Astrocyte (in vitro differentiated cells and primary cell): ENCODE results near the gene PDE11A. TPM values are rescaled to one million over a fixed set of nuclear protein-coding genes. Genes with fewer than 3 reads are reported as not detected.
A peak's percentile ranks its signal among the peaks of the same experiment; 100 is the strongest.

Experiments
- DNase-seq: peaks from one replicate; pipeline ENCODE4 v3.0.0-alpha.2; 2010; ENCODE audit warnings: low read depth
- FAIRE-seq: peaks from 2 replicates; lab custom pipeline; 2011; peaks lifted over from hg19 to GRCh38; lab: Jason Lieb, UNC
- H2AFZ ChIP-seq: 2 replicates; pipeline ENCODE4 v1.6.0; 2012; ENCODE audit warnings: low read depth, low read length, inconsistent platforms
- H3K27ac ChIP-seq: 2 replicates; pipeline ENCODE4 v1.5.1; 2011; ENCODE audit warnings: low read depth, low read length, inconsistent platforms
- H3K27me3 ChIP-seq: 2 replicates; pipeline ENCODE4 v1.6.0; 2011; ENCODE audit warnings: low read length, inconsistent platforms; ENCODE audit not compliant: insufficient read depth
- H3K36me3 ChIP-seq: 2 replicates; pipeline ENCODE4 v1.5.1; 2011; ENCODE audit warnings: low read length, inconsistent platforms; ENCODE audit not compliant: insufficient read depth
- H3K4me1 ChIP-seq: 2 replicates; pipeline ENCODE4 v1.5.1; 2011; ENCODE audit warnings: low read length, inconsistent platforms; ENCODE audit not compliant: insufficient read depth
- H3K4me2 ChIP-seq: 2 replicates; pipeline ENCODE4 v1.6.0; 2012; ENCODE audit warnings: low read length, inconsistent platforms
- H3K4me3 ChIP-seq: 2 replicates; pipeline ENCODE4 v1.5.1; 2011; ENCODE audit warnings: low read depth, mild to moderate bottlenecking, low read length, inconsistent platforms; ENCODE audit not compliant: insufficient read depth
- H3K79me2 ChIP-seq: 2 replicates; pipeline ENCODE4 v1.6.0; 2012; ENCODE audit warnings: mild to moderate bottlenecking, low read length, inconsistent platforms; ENCODE audit not compliant: insufficient read depth
- H3K9ac ChIP-seq: 2 replicates; pipeline ENCODE4 v1.6.0; 2012; ENCODE audit warnings: mild to moderate bottlenecking, low read length, inconsistent platforms
- H3K9me3 ChIP-seq: 2 replicates; pipeline ENCODE4 v1.5.1; 2012; ENCODE audit warnings: low read depth, mild to moderate bottlenecking, low read length, inconsistent platforms; ENCODE audit not compliant: insufficient read depth
- H4K20me1 ChIP-seq: 2 replicates; pipeline ENCODE4 v1.6.0; 2012; ENCODE audit warnings: low read length, inconsistent platforms; ENCODE audit not compliant: insufficient read depth
- H3K27ac Mint-ChIP-seq: one replicate; pipeline ENCODE4 v1.8.0; 2021; ENCODE audit warnings: mild to moderate bottlenecking, mixed read lengths; ENCODE audit not compliant: unreplicated experiment
- H3K27me3 Mint-ChIP-seq: one replicate; pipeline ENCODE4 v1.8.0; 2021; ENCODE audit warnings: low read depth, mixed read lengths; ENCODE audit not compliant: unreplicated experiment
- H3K36me3 Mint-ChIP-seq: one replicate; pipeline ENCODE4 v1.8.0; 2021; ENCODE audit warnings: low read depth, mixed read lengths; ENCODE audit not compliant: unreplicated experiment
- H3K4me1 Mint-ChIP-seq: one replicate; pipeline ENCODE4 v1.8.0; 2021; ENCODE audit warnings: low read depth, mixed read lengths; ENCODE audit not compliant: unreplicated experiment
- H3K4me3 Mint-ChIP-seq: one replicate; pipeline ENCODE4 v1.8.0; 2021; ENCODE audit warnings: mild to moderate bottlenecking, moderate library complexity, mixed read lengths; ENCODE audit not compliant: unreplicated experiment
- H3K9me3 Mint-ChIP-seq: one replicate; pipeline ENCODE4 v1.8.0; 2021; ENCODE audit warnings: mild to moderate bottlenecking, mixed read lengths; ENCODE audit not compliant: unreplicated experiment
- EZH2 ChIP-seq: IDR thresholded peaks from 2 replicates; pipeline ENCODE4 v1.6.1; 2012; ENCODE audit warnings: mild to moderate bottlenecking, low read length, inconsistent platforms; ENCODE audit not compliant: insufficient read depth
- total RNA-seq: library from RNA; stranded (reverse); gene quantifications from 2 replicates; pipeline ENCODE4 v1.2.1, GENCODE V29; 2021
- TF ChIP-seq, protein P1 (sequence below): IDR thresholded peaks from 2 replicates; pipeline ENCODE4 v1.5.1; 2011; ENCODE audit warnings: low read depth, mild to moderate bottlenecking, inconsistent platforms, low read length, moderate library complexity; ENCODE audit not compliant: insufficient read depth

The PDE11A gene
- total RNA-seq, 1 donor from 2014 or later, result 0.45 TPM

DNA sequence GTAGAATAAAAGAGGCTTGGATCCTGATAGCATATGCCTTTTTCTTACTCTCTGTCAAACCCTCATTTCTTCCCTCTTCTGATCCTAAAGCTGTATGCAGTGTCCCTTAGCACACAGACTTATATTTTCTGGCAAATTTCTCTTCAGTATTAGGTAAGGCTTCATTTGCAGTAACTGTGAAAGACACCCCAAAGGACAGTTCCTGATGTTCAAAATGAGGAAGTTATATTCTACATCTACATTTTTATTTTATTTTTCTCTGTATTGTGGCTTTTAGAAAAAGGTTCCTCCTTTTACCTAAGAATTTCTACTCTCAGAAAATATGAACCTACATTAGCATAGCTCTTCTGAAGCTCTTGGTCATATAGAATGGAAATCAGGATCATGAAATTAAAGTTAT is 261.7 kb downstream of the PDE11A start:
- no peak overlapping the region for H2AFZ ChIP-seq
- H3K27ac ChIP-seq, result no peak overlapping the region
- FAIRE-seq (no peak), DNase-seq (no peak)
- H3K4me2 ChIP-seq, result no peak overlapping the region
- no peaks in the 10 kb centered on the region for H3K4me1 ChIP-seq
- no peaks in the 10 kb centered on the region for H3K9me3 Mint-ChIP-seq
- H3K79me2 ChIP-seq, result no peaks in the 10 kb centered on the region
- peaks cover 3% of the 10 kb centered on the region for H3K27me3 Mint-ChIP-seq
- H3K4me1 Mint-ChIP-seq, result peaks cover 9% of the 10 kb centered on the region
- H4K20me1 ChIP-seq, result no peaks in the 10 kb centered on the region
- H3K4me3 Mint-ChIP-seq, result no peak overlapping the region
- no peak overlapping the region for H3K27ac Mint-ChIP-seq
- no peak overlapping the region for H3K4me3 ChIP-seq
- H3K27me3 ChIP-seq, result no peaks in the 10 kb centered on the region
- H3K9ac ChIP-seq, result no peak overlapping the region
- TF ChIP-seq EZH2, result no peak
- TF ChIP-seq, protein P1, sequence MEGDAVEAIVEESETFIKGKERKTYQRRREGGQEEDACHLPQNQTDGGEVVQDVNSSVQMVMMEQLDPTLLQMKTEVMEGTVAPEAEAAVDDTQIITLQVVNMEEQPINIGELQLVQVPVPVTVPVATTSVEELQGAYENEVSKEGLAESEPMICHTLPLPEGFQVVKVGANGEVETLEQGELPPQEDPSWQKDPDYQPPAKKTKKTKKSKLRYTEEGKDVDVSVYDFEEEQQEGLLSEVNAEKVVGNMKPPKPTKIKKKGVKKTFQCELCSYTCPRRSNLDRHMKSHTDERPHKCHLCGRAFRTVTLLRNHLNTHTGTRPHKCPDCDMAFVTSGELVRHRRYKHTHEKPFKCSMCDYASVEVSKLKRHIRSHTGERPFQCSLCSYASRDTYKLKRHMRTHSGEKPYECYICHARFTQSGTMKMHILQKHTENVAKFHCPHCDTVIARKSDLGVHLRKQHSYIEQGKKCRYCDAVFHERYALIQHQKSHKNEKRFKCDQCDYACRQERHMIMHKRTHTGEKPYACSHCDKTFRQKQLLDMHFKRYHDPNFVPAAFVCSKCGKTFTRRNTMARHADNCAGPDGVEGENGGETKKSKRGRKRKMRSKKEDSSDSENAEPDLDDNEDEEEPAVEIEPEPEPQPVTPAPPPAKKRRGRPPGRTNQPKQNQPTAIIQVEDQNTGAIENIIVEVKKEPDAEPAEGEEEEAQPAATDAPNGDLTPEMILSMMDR, result no peak
- H3K36me3 ChIP-seq, result no peaks in the 10 kb centered on the region
- H3K9me3 ChIP-seq, result no peaks in the 10 kb centered on the region
- no peaks in the 10 kb centered on the region for H3K36me3 Mint-ChIP-seq

DNA sequence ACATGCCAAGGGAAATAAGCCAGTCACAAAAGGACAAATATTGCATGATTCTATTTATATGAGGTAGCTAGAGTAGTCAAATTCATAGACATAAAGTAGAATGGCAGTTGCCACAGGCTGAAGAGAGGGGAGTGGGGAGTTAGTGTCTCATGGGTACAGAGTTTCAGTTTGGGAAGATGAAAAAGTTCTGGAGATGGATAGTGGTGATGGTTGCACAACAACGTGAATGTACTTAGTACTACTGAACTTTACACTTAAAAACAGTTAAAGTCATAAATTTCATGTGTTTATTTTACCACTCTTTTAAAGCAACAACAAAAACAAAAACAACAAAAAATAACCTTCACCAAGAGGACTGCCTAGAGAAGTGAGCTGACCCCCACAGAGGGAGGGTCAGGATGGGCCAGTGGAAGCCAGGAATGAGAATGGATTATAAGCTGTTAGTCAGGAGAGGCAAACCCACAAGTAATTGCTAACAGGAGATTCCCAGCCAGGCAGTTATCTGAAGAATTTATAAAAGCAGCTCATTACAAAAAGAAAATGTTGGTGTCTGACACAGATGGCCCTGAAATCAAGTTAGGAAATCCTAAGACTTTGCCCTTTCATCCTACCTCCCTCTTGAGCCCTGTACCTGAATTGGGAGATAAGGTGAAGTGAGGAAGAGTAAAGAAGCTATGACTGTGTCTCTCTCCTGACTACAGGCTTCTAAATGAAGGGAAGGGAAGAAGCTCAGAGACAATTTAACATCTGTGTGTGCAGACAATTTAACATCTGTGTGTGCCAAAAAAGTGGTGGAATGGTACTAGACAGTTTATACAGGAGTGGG is 263.4 kb downstream of the PDE11A start:
- H2AFZ ChIP-seq, result no peak overlapping the region
- Mint-ChIP-seq H3K27ac (peak overlapping the region; percentile 43), H3K9me3 (no peaks in the 10 kb centered on the region), H3K4me3 (no peak overlapping the region), H3K4me1 (peaks cover 9% of the 10 kb centered on the region), H3K27me3 (peaks cover 3% of the 10 kb centered on the region), H3K36me3 (no peaks in the 10 kb centered on the region)
- H3K36me3 ChIP-seq, result no peaks in the 10 kb centered on the region
- no peak overlapping the region for H3K9ac ChIP-seq
- H3K4me2 ChIP-seq, result no peak overlapping the region
- no peak overlapping the region for H3K27ac ChIP-seq
- H4K20me1 ChIP-seq, result no peaks in the 10 kb centered on the region
- no peaks in the 10 kb centered on the region for H3K27me3 ChIP-seq
- H3K4me1 ChIP-seq, result no peaks in the 10 kb centered on the region
- no peak for TF ChIP-seq EZH2
- no peak for FAIRE-seq
- H3K4me3 ChIP-seq, result no peak overlapping the region
- DNase-seq, result peak; percentile 45
- no peaks in the 10 kb centered on the region for H3K79me2 ChIP-seq
- no peaks in the 10 kb centered on the region for H3K9me3 ChIP-seq

GRCh38 chr2:177806025-177806424 is 266.6 kb downstream of the PDE11A start:
- H3K4me3 Mint-ChIP-seq, result no peak overlapping the region
- H3K27ac ChIP-seq, result no peak overlapping the region
- H2AFZ ChIP-seq, result no peak overlapping the region
- no peak overlapping the region for H3K9ac ChIP-seq
- H3K4me1 ChIP-seq, result no peaks in the 10 kb centered on the region
- H3K4me2 ChIP-seq, result no peak overlapping the region
- no peaks in the 10 kb centered on the region for H3K36me3 Mint-ChIP-seq
- FAIRE-seq, result no peak
- H3K27me3 ChIP-seq, result no peaks in the 10 kb centered on the region
- peaks cover 3% of the 10 kb centered on the region for H3K27me3 Mint-ChIP-seq
- H3K4me1 Mint-ChIP-seq, result peaks cover 9% of the 10 kb centered on the region
- H4K20me1 ChIP-seq, result no peaks in the 10 kb centered on the region
- peak; percentile 87 for DNase-seq
- no peaks in the 10 kb centered on the region for H3K9me3 Mint-ChIP-seq
- no peak for TF ChIP-seq EZH2
- TF ChIP-seq, protein P1, result no peak
- no peak overlapping the region for H3K27ac Mint-ChIP-seq
- no peak overlapping the region for H3K4me3 ChIP-seq
- H3K79me2 ChIP-seq, result no peaks in the 10 kb centered on the region
- no peaks in the 10 kb centered on the region for H3K9me3 ChIP-seq
- no peaks in the 10 kb centered on the region for H3K36me3 ChIP-seq
